T follicular helper cell (primary cell): ENCODE measurements around the gene PLCB1.

Experiments
- DNase-seq: peaks from one replicate; pipeline ENCODE4 v3.0.0-alpha.2; 2020; ENCODE audit warnings: low read depth

Gene PLCB1

GRCh38 chr20:8246153-8246552 is 114.1 kb downstream of the PLCB1 start:
- no peak for DNase-seq

DNA sequence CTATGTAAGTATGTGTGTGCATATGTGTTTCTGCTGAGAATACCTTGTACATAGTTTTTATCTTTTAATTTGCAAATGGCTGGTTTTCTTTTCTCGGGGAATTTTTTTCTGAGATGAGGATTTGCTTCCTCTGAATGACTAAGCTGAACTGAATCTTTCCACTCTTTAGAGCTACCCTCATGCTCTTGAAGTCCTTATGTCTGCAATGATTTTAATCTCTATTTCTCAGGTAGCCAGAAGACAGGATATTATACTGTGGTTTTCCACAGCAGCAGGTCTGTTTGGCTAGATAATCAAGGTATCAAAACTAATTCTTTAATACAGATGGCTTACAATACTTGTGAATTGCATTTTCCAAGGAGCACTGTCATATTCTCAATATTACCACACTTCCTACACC is 114.7 kb downstream of the PLCB1 start:
- DNase-seq: no peak

DNA sequence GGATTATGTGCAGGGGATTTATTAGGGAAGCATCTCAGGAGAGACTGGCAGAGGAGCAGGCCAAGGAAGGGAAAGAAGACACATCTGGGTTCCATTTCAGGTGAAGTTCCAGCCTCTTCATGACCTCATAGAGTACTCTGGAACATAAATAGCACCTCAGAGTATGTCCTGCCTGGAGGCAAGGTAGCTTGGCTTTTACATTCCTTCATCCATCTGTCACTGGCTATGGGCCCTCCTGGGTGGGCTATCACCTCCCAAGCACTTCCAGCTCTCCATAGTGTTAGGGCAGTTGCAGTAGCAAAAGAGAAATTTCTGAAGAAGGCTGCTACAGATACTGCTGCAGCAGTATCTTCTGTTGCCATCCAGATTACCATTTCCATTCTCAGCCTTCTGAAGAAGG is 116.0 kb downstream of the PLCB1 start:
- no peak for DNase-seq

DNA sequence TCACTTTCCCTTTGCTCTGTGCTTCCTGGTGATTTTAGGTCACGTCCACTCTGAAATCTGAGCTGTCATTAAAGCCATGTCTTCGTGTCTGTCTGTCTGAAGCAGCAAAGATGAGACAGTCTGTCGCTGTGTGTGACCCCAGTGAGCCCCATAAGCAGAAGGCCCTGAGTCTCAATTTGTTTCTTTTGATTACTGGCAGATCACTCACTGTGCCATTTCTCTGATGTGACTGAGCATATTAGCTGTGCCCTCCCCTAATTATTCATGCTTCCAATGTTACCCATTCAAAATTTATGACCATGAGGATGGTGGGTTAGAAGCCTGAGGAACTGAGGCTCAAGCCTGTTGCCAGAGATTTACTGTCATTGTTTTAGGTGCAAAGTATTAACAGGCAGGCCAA is 117.6 kb downstream of the PLCB1 start:
- DNase-seq: no peak

- no peak for DNase-seq
Measured at GRCh38 chr20:8250539-8251200, 118.6 kb downstream of the PLCB1 start.

DNA sequence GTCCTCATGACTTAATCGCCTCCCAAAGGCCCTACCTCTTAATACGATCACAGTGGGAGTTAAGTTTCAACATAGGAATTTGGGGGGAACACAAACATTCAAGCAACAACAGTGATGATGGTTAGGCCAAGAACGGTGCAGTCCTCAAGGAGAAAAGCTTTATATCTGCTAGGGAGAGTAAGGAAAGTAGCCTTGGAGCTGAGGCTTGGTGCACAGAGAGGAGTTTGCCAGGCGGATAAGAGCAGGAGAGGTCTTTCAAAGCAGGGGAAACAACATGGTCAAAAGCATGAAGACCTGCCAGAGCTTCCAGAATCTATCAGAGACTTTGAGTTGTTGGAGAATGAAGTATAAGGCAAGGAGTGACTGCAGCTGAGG is 119.1 kb downstream of the PLCB1 start:
- DNase-seq: no peak

GRCh38 chr20:8254911-8255582 is 123.0 kb downstream of the PLCB1 start:
- no peak for DNase-seq

GRCh38 chr20:8255945-8256632 is 124.0 kb downstream of the PLCB1 start:
- no peak for DNase-seq

DNA sequence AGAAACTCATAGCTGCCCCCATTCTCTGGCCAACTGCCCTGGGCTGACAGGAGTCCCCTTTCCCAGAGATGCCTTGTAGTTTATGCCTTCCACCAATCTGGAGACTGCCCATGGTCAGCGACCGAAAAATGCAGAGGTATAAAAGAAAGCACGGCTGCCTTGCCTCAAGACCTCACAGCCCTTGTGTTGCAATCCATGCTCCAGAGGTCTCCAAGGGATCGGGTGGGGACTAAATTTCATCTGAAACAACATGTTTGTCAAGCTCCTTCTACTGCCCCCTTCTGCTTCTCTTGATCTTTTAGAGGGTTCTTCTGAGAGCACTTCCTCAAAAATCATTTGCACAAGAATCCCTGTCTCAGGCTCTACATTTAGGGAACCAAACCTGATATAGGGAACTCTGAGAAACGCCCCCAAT is 128.8 kb downstream of the PLCB1 start:
- DNase-seq: no peak

DNA sequence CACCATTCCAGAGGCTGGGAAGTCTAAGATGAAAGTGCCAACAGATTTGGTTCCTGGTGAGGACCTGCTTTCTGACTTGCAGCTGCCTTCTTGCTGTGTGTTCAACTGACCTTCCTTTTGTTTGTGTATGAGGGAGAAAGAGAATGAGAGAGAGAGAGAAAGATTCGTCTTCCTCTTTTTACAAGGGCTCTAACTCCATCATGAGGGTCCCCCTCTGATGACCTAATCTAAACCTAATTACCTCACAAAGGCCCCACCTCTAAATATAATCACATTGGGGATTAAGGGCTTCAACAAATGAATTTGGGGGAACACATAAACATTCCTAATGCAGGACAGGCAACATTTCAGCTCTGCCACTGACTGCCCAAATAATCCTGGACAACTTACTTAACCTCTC is 130.7 kb downstream of the PLCB1 start:
- DNase-seq: no peak

- no peak for DNase-seq
Measured at GRCh38 chr20:8265588-8265987, 133.5 kb downstream of the PLCB1 start.

GRCh38 chr20:8267009-8267408 is 134.9 kb downstream of the PLCB1 start:
- no peak for DNase-seq

GRCh38 chr20:8271727-8272126 is 139.7 kb downstream of the PLCB1 start:
- no peak for DNase-seq

GRCh38 chr20:8272766-8273165 is 140.7 kb downstream of the PLCB1 start:
- DNase-seq: no peak

DNA sequence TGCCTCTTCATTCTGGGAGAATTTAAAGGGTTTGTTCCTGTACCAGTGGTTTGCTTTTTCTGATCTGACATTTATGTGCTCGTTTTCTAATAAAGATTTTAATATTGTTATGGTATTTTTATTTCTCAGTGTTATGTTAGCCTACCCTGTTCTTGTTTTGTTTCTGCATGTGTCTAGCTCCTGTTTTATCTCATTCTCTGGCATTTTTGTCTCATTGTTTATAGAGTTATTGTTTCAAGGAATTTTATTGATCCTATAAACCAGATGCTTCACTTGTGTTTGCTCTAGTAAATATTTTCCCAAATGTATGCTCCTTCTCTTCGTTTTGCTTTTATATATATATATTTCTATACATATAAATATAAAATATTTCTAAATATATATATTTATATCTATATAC is 152.8 kb downstream of the PLCB1 start:
- DNase-seq: no peak

GRCh38 chr20:8287340-8287739 is 155.3 kb downstream of the PLCB1 start:
- DNase-seq: no peak

DNA sequence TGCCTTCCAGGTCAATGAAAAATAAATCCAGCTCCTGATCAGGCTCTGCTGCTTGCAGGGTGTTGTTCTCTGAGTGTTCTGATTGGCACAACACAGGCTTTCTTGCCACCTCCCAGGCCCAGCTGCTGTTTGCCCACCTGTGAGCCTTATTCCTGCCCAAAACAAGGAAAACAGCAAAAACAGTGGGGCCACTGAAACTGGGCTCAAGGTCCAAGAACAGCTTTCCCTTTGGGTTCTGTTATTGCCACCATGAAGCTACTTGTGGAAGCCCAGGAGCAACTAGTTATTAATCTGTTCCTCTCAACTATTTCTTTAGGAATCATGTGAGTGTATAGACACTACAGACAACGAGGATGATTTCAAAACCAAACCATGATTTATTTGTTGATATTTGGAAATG is 159.1 kb downstream of the PLCB1 start:
- no peak for DNase-seq

GRCh38 chr20:8291873-8292272 is 159.8 kb downstream of the PLCB1 start:
- DNase-seq: no peak

DNA sequence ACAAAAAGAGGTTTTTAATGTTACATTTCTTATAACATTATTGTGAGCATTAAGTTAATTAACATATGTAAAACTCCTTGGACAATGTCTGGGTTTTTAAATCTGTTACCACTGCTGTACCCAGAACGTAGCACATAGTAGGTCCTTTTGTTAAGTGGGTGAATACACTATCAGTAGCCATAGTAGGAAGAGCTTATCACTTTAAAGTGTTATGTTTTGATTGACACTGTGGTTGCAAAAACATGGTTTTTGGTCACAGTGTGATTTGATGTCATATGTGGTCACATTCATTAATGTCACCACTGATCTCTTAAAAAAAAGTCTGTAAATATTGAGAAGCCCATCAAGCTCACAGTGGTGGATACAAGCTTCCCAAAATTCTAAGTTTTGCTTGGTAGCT is 160.7 kb downstream of the PLCB1 start:
- no peak for DNase-seq

DNA sequence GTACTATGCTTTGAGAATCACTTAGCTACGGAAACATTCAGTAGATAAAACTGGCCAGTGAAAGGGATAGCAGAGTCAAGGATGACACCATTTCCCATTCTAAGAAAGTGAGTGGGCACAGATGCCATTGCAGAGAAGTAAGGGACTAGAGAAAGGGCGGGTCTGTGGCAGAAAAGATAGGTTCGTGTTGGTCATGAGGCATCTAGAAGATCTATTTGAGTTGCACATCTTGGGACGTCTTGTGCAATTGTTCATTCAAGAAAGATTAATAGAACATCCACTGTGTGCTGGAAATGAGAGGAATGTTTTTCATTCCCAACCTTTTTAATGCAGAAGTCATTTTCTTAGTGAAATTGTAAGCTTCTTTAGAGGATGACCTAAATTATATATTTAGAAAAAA is 161.7 kb downstream of the PLCB1 start:
- no peak for DNase-seq

DNA sequence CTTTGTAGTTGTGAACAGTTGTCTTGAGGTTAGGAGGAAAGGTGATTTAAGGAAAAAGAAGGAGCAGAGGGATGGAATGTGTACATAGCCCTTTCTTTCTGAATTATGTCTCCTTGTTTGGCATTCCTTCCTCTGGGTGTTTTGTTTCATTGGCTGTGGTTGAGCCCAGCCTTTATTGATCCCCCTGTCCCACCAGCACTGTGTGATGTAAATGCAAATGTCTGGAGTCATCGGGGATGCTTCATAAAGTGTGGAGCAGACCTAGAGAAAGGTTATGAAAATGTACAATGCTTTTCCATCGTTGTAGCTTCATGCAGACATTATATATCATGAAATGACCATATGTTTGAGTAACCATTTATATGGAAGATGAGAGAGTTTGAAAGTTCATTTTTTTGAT is 164.5 kb downstream of the PLCB1 start:
- no peak for DNase-seq

DNA sequence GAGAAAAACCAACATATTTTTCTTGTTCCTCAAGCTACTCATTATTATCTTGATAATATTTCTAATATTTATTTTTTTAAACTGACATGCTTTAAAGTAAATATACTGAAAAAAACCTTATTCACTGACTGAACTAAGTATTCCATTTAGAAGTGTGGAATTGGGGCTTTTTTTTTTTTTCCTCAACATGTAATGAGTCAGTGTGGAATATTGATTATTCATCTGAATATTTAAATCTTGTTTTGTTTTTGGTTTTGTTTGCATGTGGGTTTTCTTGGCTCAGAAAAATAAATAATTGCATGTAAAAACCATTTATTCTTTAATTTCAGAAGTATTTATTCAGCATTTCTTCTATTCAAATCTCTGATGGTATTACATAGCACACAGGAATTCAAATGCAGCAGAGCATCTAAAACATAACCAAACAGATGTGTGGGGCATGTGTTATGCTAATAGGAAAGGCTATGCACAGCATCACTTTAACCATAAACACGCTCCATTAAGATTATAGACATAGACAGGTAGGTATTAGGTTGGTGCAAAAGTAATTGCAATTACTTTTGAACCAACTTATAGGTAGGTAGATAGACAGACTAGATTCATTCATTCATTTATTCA is 166.5 kb downstream of the PLCB1 start:
- DNase-seq: no peak

DNA sequence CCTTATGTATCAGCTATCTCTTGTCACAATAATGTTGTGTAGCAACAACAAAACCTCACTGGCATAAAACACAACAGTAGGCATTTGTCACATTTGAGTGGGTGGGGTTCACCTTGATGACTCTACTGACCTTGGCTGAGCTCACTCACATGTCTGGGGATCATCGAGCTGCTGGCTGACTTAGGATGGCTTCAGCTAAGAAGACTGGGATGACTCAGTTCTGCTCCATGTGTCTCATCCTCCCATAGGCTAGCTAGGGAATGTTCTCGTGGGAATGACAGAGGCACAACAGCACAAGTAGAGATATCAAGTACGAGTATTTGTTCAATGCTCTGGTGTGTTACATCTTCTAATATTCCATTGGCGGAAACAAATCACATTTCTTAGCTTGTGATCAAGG is 167.9 kb downstream of the PLCB1 start:
- DNase-seq: no peak
